ENCODE results near the gene MCOLN2. TPM values are rescaled to one million over a fixed set of nuclear protein-coding genes. Genes with fewer than 3 reads are reported as not detected.
A peak's percentile ranks its signal among the peaks of the same experiment; 100 is the strongest.

MCOLN2 gene
- total RNA-seq, 1 experiment from 2014 or later: 1.3 TPM

GRCh38 chr1:85030536-85030935 is 33.6 kb upstream of the MCOLN2 start:
- H3K36me3 Mint-ChIP-seq (ENCODE audit: insufficient read depth in 1 of 3, low read depth in 3 of 3): no peaks in the 10 kb centered on the region
- H2AFZ ChIP-seq (ENCODE audit: low read length): no peak overlapping the region
- no peak overlapping the region for H3K4ac ChIP-seq (ENCODE audit: low read depth, low read length)
- H3K9me3 Mint-ChIP-seq: no peaks in the 10 kb centered on the region
- H2BK120ac ChIP-seq (ENCODE audit: low read depth, low read length, poor library complexity, severe bottlenecking): no peak overlapping the region
- H3K4me1 Mint-ChIP-seq: 0 out of 4 replicates have a peak, but pooled peaks cover 0 to 3% of the 10 kb centered on the region in 2 experiments
- no peak overlapping the region for H3K56ac ChIP-seq (ENCODE audit: insufficient read length, low read depth, low read length)
- no peaks in the 10 kb centered on the region for H3K27me3 Mint-ChIP-seq (ENCODE audit: low read depth)
- no peak overlapping the region for H3K14ac ChIP-seq (ENCODE audit: insufficient read depth, low read length)
- TF ChIP-seq CTCF (conservative IDR thresholded peaks at IDR 0.05): no peak
- H3K23ac ChIP-seq (ENCODE audit: insufficient read length, low read depth, low read length): no peak overlapping the region
- H3K9me3 ChIP-seq (ENCODE audit: control insufficient read depth, low read depth, low read length): no peaks in the 10 kb centered on the region
- no peak overlapping the region for H2BK15ac ChIP-seq (ENCODE audit: low read depth, low read length)
- H3K27ac Mint-ChIP-seq: peak overlapping the region in 1 of 3 experiments; percentile 18; a peak in 1 of 7 replicates
- no peaks in the 10 kb centered on the region for H4K20me1 ChIP-seq (ENCODE audit: control insufficient read depth, insufficient read depth, insufficient read length)
- no peak overlapping the region for H2BK12ac ChIP-seq (ENCODE audit: insufficient read length, low read depth, low read length)
- no peak overlapping the region for H4K5ac ChIP-seq (ENCODE audit: insufficient read length, low read depth, low read length)
- H3K9ac ChIP-seq (ENCODE audit: extremely low read depth, insufficient read length, low read length): no peak overlapping the region
- no peak overlapping the region for H3K4me2 ChIP-seq (ENCODE audit: insufficient read depth, insufficient read length, low read length)
- H3K4me1 ChIP-seq (ENCODE audit: insufficient read depth, low read length): no peaks in the 10 kb centered on the region
- H2BK20ac ChIP-seq (ENCODE audit: low read depth, low read length, poor library complexity, severe bottlenecking): no peak overlapping the region
- no peak overlapping the region for H4K91ac ChIP-seq (ENCODE audit: insufficient read length, low read depth, low read length)
- H3K79me2 ChIP-seq (ENCODE audit: insufficient read depth, low read length): no peaks in the 10 kb centered on the region
- H3K27ac ChIP-seq (ENCODE audit: insufficient read length, low read depth, low read length): no peak overlapping the region
- no peaks in the 10 kb centered on the region for H3K79me1 ChIP-seq (ENCODE audit: insufficient read depth, low read depth, low read length, poor library complexity, severe bottlenecking)
- no peak overlapping the region for H2AK5ac ChIP-seq (ENCODE audit: insufficient read length, low read length)
- H3K27me3 ChIP-seq (ENCODE audit: insufficient read depth, low read length): no peaks in the 10 kb centered on the region
- no peak overlapping the region for H3K4me3 Mint-ChIP-seq
- no peak overlapping the region for H3T11ph ChIP-seq (ENCODE audit: low read length)
- H3K18ac ChIP-seq (ENCODE audit: insufficient read length, low read depth, low read length): no peak overlapping the region
- H4K8ac ChIP-seq (replicated peaks; ENCODE audit: insufficient read length, low read depth, low read length): no peak overlapping the region
- DNase-seq: no peak
- no peak overlapping the region for H2BK5ac ChIP-seq (ENCODE audit: insufficient read length, low read length)
- H3K23me2 ChIP-seq (ENCODE audit: insufficient read length, low read depth, low read length, poor library complexity, severe bottlenecking): no peaks in the 10 kb centered on the region

Data from H9 (cell line).